ENCODE results near the gene EZR. TPM values are rescaled to one million over a fixed set of nuclear protein-coding genes. Genes with fewer than 3 reads are reported as not detected.

EZR gene
- polyA plus RNA-seq, 1 donor (not counting 4 experiments of a cell fraction or from before 2014, with no cell fraction given), result 277 TPM

DNA sequence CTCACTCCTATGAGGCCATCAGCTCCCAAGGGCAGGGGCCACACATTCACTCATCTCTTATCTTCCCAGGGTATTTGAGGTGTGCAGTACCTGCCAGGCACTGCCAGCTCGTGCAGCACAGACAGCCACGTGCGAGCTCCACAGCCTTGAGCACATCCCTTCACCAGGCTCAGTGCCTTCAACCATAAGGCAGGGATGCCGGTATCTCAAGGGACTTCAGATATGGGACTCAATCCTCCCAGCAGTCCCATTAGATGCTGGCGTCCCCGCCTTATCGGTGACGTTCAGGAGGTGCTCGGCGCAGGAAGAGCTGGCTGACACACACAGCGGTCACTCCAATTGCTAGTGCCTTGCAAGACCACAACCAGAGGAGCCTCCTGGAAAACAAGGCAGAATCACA lies 47.0 kb downstream of the EZR start:
- Histone ChIP-seq H3K36me3 (ENCODE audit: control insufficient read depth in 2 of 2, extremely low read depth in 1 of 2, insufficient read depth in 2 of 2, low read length in 2 of 2) (peaks cover 71 to 88% of the 10 kb centered on the region in 2 experiments), H3K4me1 (ENCODE audit: control insufficient read depth, extremely low read depth, insufficient read depth, low read length) (peaks cover 25% of the 10 kb centered on the region), H3K4me3 (ENCODE audit: control insufficient read depth in 2 of 3, extremely low read depth in 1 of 3, insufficient read depth in 2 of 3, low read depth in 1 of 3, low read length in 3 of 3) (no peak overlapping the region), H4K20me1 (ENCODE audit: control insufficient read depth, extremely low read depth, insufficient read depth, low read length) (peaks cover 1% of the 10 kb centered on the region), H3K9me3 (ENCODE audit: control insufficient read depth, low read depth, low read length) (no peaks in the 10 kb centered on the region), H3K9ac (ENCODE audit: control insufficient read depth, extremely low read depth, insufficient read depth, low read length) (peak overlapping the region; percentile 35), H3K4me2 (ENCODE audit: control insufficient read depth, extremely low read depth, insufficient read depth, low read depth, low read length) (no peak overlapping the region), H3K27me3 (ENCODE audit: control insufficient read depth, extremely low read depth, insufficient read depth, low read length) (no peaks in the 10 kb centered on the region), H3K79me2 (ENCODE audit: control insufficient read depth, insufficient read depth, low read length) (peaks cover 40% of the 10 kb centered on the region), H2AFZ (ENCODE audit: control insufficient read depth, low read length) (no peak overlapping the region), H3K9me1 (ENCODE audit: control insufficient read depth, extremely low read depth, insufficient read depth, low read length) (peaks cover 6% of the 10 kb centered on the region), H3K27ac (ENCODE audit: control insufficient read depth, insufficient read depth, low read length) (peak overlapping the region; percentile 36)
- TF ChIP-seq, protein P1, sequence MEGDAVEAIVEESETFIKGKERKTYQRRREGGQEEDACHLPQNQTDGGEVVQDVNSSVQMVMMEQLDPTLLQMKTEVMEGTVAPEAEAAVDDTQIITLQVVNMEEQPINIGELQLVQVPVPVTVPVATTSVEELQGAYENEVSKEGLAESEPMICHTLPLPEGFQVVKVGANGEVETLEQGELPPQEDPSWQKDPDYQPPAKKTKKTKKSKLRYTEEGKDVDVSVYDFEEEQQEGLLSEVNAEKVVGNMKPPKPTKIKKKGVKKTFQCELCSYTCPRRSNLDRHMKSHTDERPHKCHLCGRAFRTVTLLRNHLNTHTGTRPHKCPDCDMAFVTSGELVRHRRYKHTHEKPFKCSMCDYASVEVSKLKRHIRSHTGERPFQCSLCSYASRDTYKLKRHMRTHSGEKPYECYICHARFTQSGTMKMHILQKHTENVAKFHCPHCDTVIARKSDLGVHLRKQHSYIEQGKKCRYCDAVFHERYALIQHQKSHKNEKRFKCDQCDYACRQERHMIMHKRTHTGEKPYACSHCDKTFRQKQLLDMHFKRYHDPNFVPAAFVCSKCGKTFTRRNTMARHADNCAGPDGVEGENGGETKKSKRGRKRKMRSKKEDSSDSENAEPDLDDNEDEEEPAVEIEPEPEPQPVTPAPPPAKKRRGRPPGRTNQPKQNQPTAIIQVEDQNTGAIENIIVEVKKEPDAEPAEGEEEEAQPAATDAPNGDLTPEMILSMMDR (optimal IDR thresholded peaks at IDR 0.05 in 1 of 3, IDR thresholded peaks at IDR 0.05 in 1 of 3, conservative IDR thresholded peaks at IDR 0.05 in 1 of 3; ENCODE audit: extremely low read depth in 1 of 3, insufficient read depth in 2 of 3, low read length in 3 of 3), result no peak
- no peak for TF ChIP-seq EZH2 (IDR thresholded peaks at IDR 0.05; ENCODE audit: low read length)
- FAIRE-seq (no peak), DNase-seq (ENCODE audit: low read depth, low spot score) (no peak)
- dilution Hi-C loops (cut with MboI; ENCODE audit: extremely low pct_ligation_motif_present, low sequenced_read_pairs), result no loop called here

DNA sequence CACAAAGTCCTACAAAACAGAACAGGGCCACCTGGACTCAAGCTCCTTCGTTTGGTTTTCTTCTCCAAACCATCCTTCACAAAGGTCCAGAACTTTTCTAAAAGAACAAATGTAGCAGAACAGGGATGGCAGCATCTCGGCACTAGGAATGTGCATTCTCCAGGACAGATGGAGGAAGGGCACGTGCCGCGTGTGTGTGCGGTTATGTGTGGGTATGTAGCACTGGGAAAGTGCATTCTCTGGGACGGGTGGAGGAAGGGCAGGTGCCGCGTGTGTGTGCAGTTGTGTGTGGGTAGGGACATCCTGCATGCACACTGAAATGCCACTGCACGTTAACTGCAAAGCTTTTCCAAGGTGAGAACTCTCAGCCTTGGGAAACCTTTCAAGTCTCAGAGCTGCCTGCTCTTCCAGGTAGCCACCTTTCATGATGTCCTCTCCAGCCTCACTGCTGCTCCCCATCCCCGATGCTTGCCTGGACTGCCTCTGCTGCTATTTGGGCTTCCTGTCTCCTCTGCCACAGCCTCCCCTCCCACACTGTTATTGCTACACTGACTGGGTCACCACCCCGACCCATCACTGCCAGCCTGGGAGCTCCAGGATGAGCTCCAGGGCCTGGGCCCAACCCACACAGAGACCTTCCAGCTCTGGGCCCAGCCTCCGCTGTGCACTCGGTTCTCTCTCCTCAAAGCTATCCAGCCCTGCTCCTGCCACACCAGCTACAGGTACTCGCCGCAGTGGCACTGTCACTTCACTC lies 47.6 kb downstream of the EZR start:
- peaks cover 2% of the 10 kb centered on the region for H3K9me1 ChIP-seq (ENCODE audit: control insufficient read depth, extremely low read depth, insufficient read depth, low read length)
- FAIRE-seq (no peak), DNase-seq (ENCODE audit: low read depth, low spot score) (no peak)
- H3K36me3 ChIP-seq (ENCODE audit: control insufficient read depth in 2 of 2, extremely low read depth in 1 of 2, insufficient read depth in 2 of 2, low read length in 2 of 2), result peaks cover 71 to 88% of the 10 kb centered on the region in 2 experiments
- no peak overlapping the region for H3K9ac ChIP-seq (ENCODE audit: control insufficient read depth, extremely low read depth, insufficient read depth, low read length)
- peaks cover 34% of the 10 kb centered on the region for H3K79me2 ChIP-seq (ENCODE audit: control insufficient read depth, insufficient read depth, low read length)
- no peak overlapping the region for H3K4me2 ChIP-seq (ENCODE audit: control insufficient read depth, extremely low read depth, insufficient read depth, low read depth, low read length)
- H3K27ac ChIP-seq (ENCODE audit: control insufficient read depth, insufficient read depth, low read length), result no peak overlapping the region
- dilution Hi-C loops (cut with MboI; ENCODE audit: extremely low pct_ligation_motif_present, low sequenced_read_pairs), result no loop called here
- no peaks in the 10 kb centered on the region for H3K9me3 ChIP-seq (ENCODE audit: control insufficient read depth, low read depth, low read length)
- H2AFZ ChIP-seq (ENCODE audit: control insufficient read depth, low read length), result no peak overlapping the region
- H3K27me3 ChIP-seq (ENCODE audit: control insufficient read depth, extremely low read depth, insufficient read depth, low read length), result no peaks in the 10 kb centered on the region
- H3K4me1 ChIP-seq (ENCODE audit: control insufficient read depth, extremely low read depth, insufficient read depth, low read length), result peaks cover 25% of the 10 kb centered on the region
- no peak overlapping the region for H3K4me3 ChIP-seq (ENCODE audit: control insufficient read depth in 2 of 3, extremely low read depth in 1 of 3, insufficient read depth in 2 of 3, low read depth in 1 of 3, low read length in 3 of 3)
- TF ChIP-seq, protein P1 (optimal IDR thresholded peaks at IDR 0.05 in 1 of 3, IDR thresholded peaks at IDR 0.05 in 1 of 3, conservative IDR thresholded peaks at IDR 0.05 in 1 of 3; ENCODE audit: extremely low read depth in 1 of 3, insufficient read depth in 2 of 3, low read length in 3 of 3), result no peak
- no peak for TF ChIP-seq EZH2 (IDR thresholded peaks at IDR 0.05; ENCODE audit: low read length)
- no peaks in the 10 kb centered on the region for H4K20me1 ChIP-seq (ENCODE audit: control insufficient read depth, extremely low read depth, insufficient read depth, low read length)
